Pancreas (tissue), 10 donors: Measurements from ENCODE around the gene TUBA3D. TPM values are rescaled to one million over a fixed set of nuclear protein-coding genes. Genes with fewer than 3 reads are reported as not detected.
"Not testable (repeated sequence)": the region's sequence is repeated elsewhere in the genome, so short reads cannot be mapped to it uniquely, and the experiment has no call there.

Experiments
- ATAC-seq, 4 donors: fragments of 200-7000 bp; cut with Tn5 transposase; one replicate each; pipeline versions ENCODE4 v1.8.0 to v1.9.1; 2020; ENCODE audit warnings: mild to moderate bottlenecking in 4 of 4, moderate library complexity in 4 of 4
- DNase-seq, 6 donors: peaks; one replicate each; pipeline ENCODE4 v3.0.0-alpha.2; 2020
- FAIRE-seq: peaks from 2 replicates; lab custom pipeline; 2012; peaks lifted over from hg19 to GRCh38; lab: Jason Lieb, UNC
- H3K27ac ChIP-seq, 4 donors: fragments of 200-600 bp; sonication (generic); 1 replicate in 3 of 4; 2 replicates in 1 of 4; pipeline versions ENCODE4 v1.5.0 to v1.8.0; 2020
- H3K27me3 ChIP-seq, 4 donors: fragments of 200-600 bp; one replicate each; pipeline ENCODE4 v1.8.0; 2021
- H3K36me3 ChIP-seq, 3 donors: fragments of 200-600 bp; sonication (generic) in 1 of 3; one replicate each; pipeline versions ENCODE4 v1.5.0 to v1.8.0; 2020 to 2021
- H3K4me1 ChIP-seq, 3 donors: fragments of 200-600 bp; one replicate each; pipeline ENCODE4 v1.8.0; 2021
- H3K4me3 ChIP-seq, 4 donors: fragments of 200-600 bp; sonication (generic) in 2 of 4; one replicate each; pipeline versions ENCODE4 v1.5.0 to v1.8.0; 2020 to 2021
- H3K9me3 ChIP-seq, 4 donors: fragments of 200-600 bp; one replicate each; pipeline ENCODE4 v1.8.0; 2021
- CTCF ChIP-seq, 4 donors: fragments of 200-600 bp; sonication (generic) in 3 of 4; IDR thresholded peaks; one replicate each; pipeline versions ENCODE4 v1.5.0 to v1.8.0; 2021; ENCODE audit warnings: antibody characterized with exemption in 4 of 4
- WGBS, 2 donors: extraction: QIAGEN DNeasy Blood & Tissue Kit; methylation state at CpG; one replicate each; pipeline ENCODE4 v1.1.7; 2013; 5-methylcytosine and 5-hydroxymethylcytosine counted together
- intact Hi-C, 3 donors: fragments of 100-400 bp; cut with DNase I; formaldehyde crosslinking; loops; one replicate each; pipeline versions ENCODE4 v1.11.1 to v1.14.2; 2022
- polyA plus RNA-seq, 2 donors: library from polyadenylated mRNA; stranded (reverse); fragments of 200-250 nt; gene quantifications; one replicate each; pipeline ENCODE4 v1.2.3, GENCODE V29; 2013
- total RNA-seq, 6 donors: library from RNA; stranded (reverse); fragmentation: NEBNext Ultra II Directional in 4 of 6; extraction: Animal tissue kit (Norgen Biotek cat#: 25700) in 4 of 6; gene quantifications; one replicate each; pipeline versions ENCODE4 v1.2.1 to v1.2.4, GENCODE V29; 2021 to 2023
- donor health status: healthy with polysubstance abuse.
- donor health status: DM: no; HTN: no; CAD: no; lungs with moderate emphysema.
- donor health status: DM: no; HTN: no; CAD: no.
- donor health status: control.
- donor health status: control.
- donor health status: Bipolar disorder and iron deficiency.
- donor health status: DM: yes; HTN: yes; CAD: no.
- donor health status: DM: no; HTN: no; CAD: no.
- donor health status: DM: no; HTN: no; CAD: no.
- donor health status: DM: yes; HTN: yes; CAD: no.

The TUBA3D gene
- total RNA-seq: not detected
- under 1 TPM; 0.12 to 0.23 TPM for polyA plus RNA-seq

- DNase-seq: peak in 1 of 6 donors; percentile 45
- H3K4me3 ChIP-seq: no peak within 1 kb of the TSS
- intact Hi-C loops: no loop called here
- H3K27me3 ChIP-seq: no peaks in the 10 kb centered on the region
- no peak for FAIRE-seq
- no peak for ATAC-seq
- H3K9me3 ChIP-seq: no peaks in the 10 kb centered on the region
- no peaks in the 10 kb centered on the region for H3K36me3 ChIP-seq
- H3K4me1 ChIP-seq: no peaks in the 10 kb centered on the region
- 94 to 96% methylated on average over 25 to 27 of the region's 27 CpGs for WGBS, 2 donors
- H3K27ac ChIP-seq: no peak within 1 kb of the TSS
- no peak for TF ChIP-seq CTCF (IDR thresholded peaks at IDR 0.05)
These were observed at the start of gene TUBA3D for GRCh38 chr2:131475831-131476230. Gene TUBA3D (plus strand): TSS chr2:131476119. CDS start chr2:131476200, 81 bp downstream.

GRCh38 chr2:131426727-131427126 is 49.2 kb upstream of the TUBA3D start:
- FAIRE-seq (no peak), ATAC-seq (no peak)
- intact Hi-C loops: no loop called here

GRCh38 chr2:131431336-131431735 is 44.6 kb upstream of the TUBA3D start:
- DNase-seq: no peak
- H3K27ac ChIP-seq: no peak overlapping the region
- no peak overlapping the region for H3K4me3 ChIP-seq
- 50 to 53% methylated on average over 6 of the region's 6 CpGs for WGBS, 2 donors
- no peak for FAIRE-seq
- no peak for TF ChIP-seq CTCF (IDR thresholded peaks at IDR 0.05)
- H3K4me1 ChIP-seq: no peaks in the 10 kb centered on the region
- peak in 1 of 4 donors; percentile 33 for ATAC-seq
- intact Hi-C loops: no loop called here
- no peaks in the 10 kb centered on the region for H3K9me3 ChIP-seq
- H3K36me3 ChIP-seq: no peaks in the 10 kb centered on the region
- peaks cover 0 to 18% (median 2%) of the 10 kb centered on the region in 4 donors for H3K27me3 ChIP-seq

More at GRCh38 chr2:131426727-131427126, 49.2 kb upstream of the TUBA3D start:
- 39 to 57% methylated on average over 5 of the region's 5 CpGs for WGBS, 2 donors
- peaks cover 0 to 24% (median 3%) of the 10 kb centered on the region in 4 donors for H3K27me3 ChIP-seq
- H3K36me3 ChIP-seq: no peaks in the 10 kb centered on the region
- no peaks in the 10 kb centered on the region for H3K4me1 ChIP-seq
- DNase-seq: no peak
- no peak overlapping the region for H3K27ac ChIP-seq
- no peaks in the 10 kb centered on the region for H3K9me3 ChIP-seq
- H3K4me3 ChIP-seq: no peak overlapping the region
- TF ChIP-seq CTCF (IDR thresholded peaks at IDR 0.05): no peak

- intact Hi-C loops: not testable (repeated sequence)
These were observed 35.0 kb upstream of the TUBA3D start for GRCh38 chr2:131440742-131441468.

GRCh38 chr2:131444736-131445514 is 31.0 kb upstream of the TUBA3D start:
- ATAC-seq, FAIRE-seq: not testable (repeated sequence)
- 81 to 84% methylated on average over 73 to 90 of the region's 90 CpGs for WGBS, 2 donors

More at GRCh38 chr2:131440742-131441468, 35.0 kb upstream of the TUBA3D start:
- H3K9me3 ChIP-seq, DNase-seq, ATAC-seq, H3K4me1 ChIP-seq, FAIRE-seq, H3K4me3 ChIP-seq, H3K27ac ChIP-seq, H3K36me3 ChIP-seq, H3K27me3 ChIP-seq: not testable (repeated sequence)
- WGBS, 2 donors: 51 to 63% methylated on average over 7 of the region's 7 CpGs

GRCh38 chr2:131445515-131445797 is 30.5 kb upstream of the TUBA3D start:
- H3K9me3 ChIP-seq, FAIRE-seq, H3K4me1 ChIP-seq, H3K36me3 ChIP-seq, H3K27ac ChIP-seq, intact Hi-C loops, ATAC-seq, H3K27me3 ChIP-seq, H3K4me3 ChIP-seq: not testable (repeated sequence)
- DNase-seq: peak in 1 of 6 donors; percentile 60
- 91 to 98% methylated on average over 8 to 21 of the region's 21 CpGs for WGBS, 2 donors

More at GRCh38 chr2:131444736-131445514, 31.0 kb upstream of the TUBA3D start:
- intact Hi-C loops, H3K4me3 ChIP-seq, H3K9me3 ChIP-seq, H3K36me3 ChIP-seq, H3K4me1 ChIP-seq, H3K27me3 ChIP-seq, H3K27ac ChIP-seq: not testable (repeated sequence)
- peak in 1 of 6 donors; percentile 44 for DNase-seq
